Endothelial cell (in vitro differentiated cells): Measurements from ENCODE around the gene TLCD5. TPM values are rescaled to one million over a fixed set of nuclear protein-coding genes. Genes with fewer than 3 reads are reported as not detected.
A peak's percentile ranks its signal among the peaks of the same experiment; 100 is the strongest.

Experiments
- DNase-seq: peaks from one replicate; pipeline ENCODE4 v3.0.0; 2021; ENCODE audit warnings: low spot score
- H3K27ac Mint-ChIP-seq: one replicate; pipeline ENCODE4 v1.8.0; 2021; ENCODE audit warnings: mixed read lengths, inconsistent platforms; ENCODE audit not compliant: unreplicated experiment
- H3K27me3 Mint-ChIP-seq: one replicate; pipeline ENCODE4 v1.8.0; 2021; ENCODE audit warnings: mild to moderate bottlenecking, moderate library complexity, mixed read lengths, inconsistent platforms; ENCODE audit not compliant: unreplicated experiment
- H3K36me3 Mint-ChIP-seq: one replicate; pipeline ENCODE4 v1.8.0; 2021; ENCODE audit warnings: mild to moderate bottlenecking, low read depth, mixed read lengths, inconsistent platforms; ENCODE audit not compliant: unreplicated experiment
- H3K4me1 Mint-ChIP-seq: one replicate; pipeline ENCODE4 v1.8.0; 2021; ENCODE audit warnings: mild to moderate bottlenecking, mixed read lengths, inconsistent platforms; ENCODE audit not compliant: unreplicated experiment
- H3K4me3 Mint-ChIP-seq: one replicate; pipeline ENCODE4 v1.8.0; 2021; ENCODE audit warnings: mild to moderate bottlenecking, mixed read lengths, inconsistent platforms; ENCODE audit not compliant: unreplicated experiment
- H3K9me3 Mint-ChIP-seq: one replicate; pipeline ENCODE4 v1.8.0; 2021; ENCODE audit warnings: mixed read lengths, inconsistent platforms; ENCODE audit not compliant: unreplicated experiment
- total RNA-seq: library from RNA; stranded (reverse); fragmentation: NEBNext Ultra II Directional; extraction: Animal tissue kit (Norgen Biotek cat#: 25700); gene quantifications from one replicate; pipeline ENCODE4 v1.2.1, GENCODE V29; 2021; ENCODE audit not compliant: unreplicated experiment
- TF ChIP-seq, protein P1 (sequence below): fragments of 200-600 bp; sonication (generic); IDR thresholded peaks from one replicate; pipeline ENCODE4 v1.5.0; 2021; ENCODE audit warnings: antibody characterized with exemption; ENCODE audit not compliant: unreplicated experiment

Gene TLCD5
- total RNA-seq, 1 donor from 2014 or later, result 15.2 TPM

DNA sequence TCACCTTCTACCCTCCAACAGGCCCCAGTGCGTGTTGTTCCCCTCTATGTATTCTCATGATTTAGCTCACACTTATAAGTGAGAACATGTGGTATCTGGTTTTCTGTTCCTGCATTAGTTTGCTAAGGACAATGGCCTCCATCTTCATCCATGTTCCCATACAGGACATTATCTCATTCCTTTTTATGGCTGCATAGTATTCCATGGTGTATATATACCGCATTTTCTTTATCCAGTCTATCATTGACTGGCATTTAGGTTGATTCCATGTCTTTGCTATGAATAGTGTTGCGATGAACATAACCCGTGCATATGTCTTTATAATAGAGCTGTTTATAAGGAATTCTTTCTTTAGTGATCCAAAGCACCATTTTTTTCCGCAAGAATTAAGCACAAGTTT, 28.5 kb upstream of the TLCD5 start:
- no peaks in the 10 kb centered on the region for H3K36me3 Mint-ChIP-seq
- DNase-seq, result no peak
- H3K27me3 Mint-ChIP-seq, result peaks cover 5% of the 10 kb centered on the region
- H3K27ac Mint-ChIP-seq, result no peak overlapping the region
- TF ChIP-seq, protein P1, sequence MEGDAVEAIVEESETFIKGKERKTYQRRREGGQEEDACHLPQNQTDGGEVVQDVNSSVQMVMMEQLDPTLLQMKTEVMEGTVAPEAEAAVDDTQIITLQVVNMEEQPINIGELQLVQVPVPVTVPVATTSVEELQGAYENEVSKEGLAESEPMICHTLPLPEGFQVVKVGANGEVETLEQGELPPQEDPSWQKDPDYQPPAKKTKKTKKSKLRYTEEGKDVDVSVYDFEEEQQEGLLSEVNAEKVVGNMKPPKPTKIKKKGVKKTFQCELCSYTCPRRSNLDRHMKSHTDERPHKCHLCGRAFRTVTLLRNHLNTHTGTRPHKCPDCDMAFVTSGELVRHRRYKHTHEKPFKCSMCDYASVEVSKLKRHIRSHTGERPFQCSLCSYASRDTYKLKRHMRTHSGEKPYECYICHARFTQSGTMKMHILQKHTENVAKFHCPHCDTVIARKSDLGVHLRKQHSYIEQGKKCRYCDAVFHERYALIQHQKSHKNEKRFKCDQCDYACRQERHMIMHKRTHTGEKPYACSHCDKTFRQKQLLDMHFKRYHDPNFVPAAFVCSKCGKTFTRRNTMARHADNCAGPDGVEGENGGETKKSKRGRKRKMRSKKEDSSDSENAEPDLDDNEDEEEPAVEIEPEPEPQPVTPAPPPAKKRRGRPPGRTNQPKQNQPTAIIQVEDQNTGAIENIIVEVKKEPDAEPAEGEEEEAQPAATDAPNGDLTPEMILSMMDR, result no peak
- H3K9me3 Mint-ChIP-seq, result no peaks in the 10 kb centered on the region
- peaks cover 10% of the 10 kb centered on the region for H3K4me1 Mint-ChIP-seq
- no peak overlapping the region for H3K4me3 Mint-ChIP-seq

DNA sequence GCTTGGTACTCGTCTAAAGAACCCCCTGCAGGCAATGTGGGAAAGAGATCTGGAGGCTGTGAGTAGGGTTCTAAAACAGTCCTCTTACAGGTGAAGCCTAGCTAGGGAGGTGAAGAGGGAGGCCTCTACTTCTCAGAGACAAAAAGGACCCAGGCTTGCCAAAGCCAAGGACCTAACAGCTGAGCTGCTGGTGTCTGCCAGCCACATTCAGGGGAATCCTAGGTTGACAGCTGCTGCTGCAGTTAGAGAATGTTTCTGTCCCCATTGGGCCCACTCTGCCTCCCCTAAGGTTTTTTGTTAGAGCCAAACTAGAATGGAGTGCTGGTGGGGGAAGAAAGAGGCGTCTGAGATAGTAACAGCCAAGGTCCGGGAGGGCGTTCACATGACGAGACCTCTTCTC, 26.6 kb upstream of the TLCD5 start:
- no peak overlapping the region for H3K27ac Mint-ChIP-seq
- DNase-seq, result no peak
- no peaks in the 10 kb centered on the region for H3K36me3 Mint-ChIP-seq
- TF ChIP-seq, protein P1, result no peak
- H3K4me1 Mint-ChIP-seq, result peaks cover 28% of the 10 kb centered on the region
- H3K4me3 Mint-ChIP-seq, result no peak overlapping the region
- peaks cover 5% of the 10 kb centered on the region for H3K27me3 Mint-ChIP-seq
- H3K9me3 Mint-ChIP-seq, result no peaks in the 10 kb centered on the region

DNA sequence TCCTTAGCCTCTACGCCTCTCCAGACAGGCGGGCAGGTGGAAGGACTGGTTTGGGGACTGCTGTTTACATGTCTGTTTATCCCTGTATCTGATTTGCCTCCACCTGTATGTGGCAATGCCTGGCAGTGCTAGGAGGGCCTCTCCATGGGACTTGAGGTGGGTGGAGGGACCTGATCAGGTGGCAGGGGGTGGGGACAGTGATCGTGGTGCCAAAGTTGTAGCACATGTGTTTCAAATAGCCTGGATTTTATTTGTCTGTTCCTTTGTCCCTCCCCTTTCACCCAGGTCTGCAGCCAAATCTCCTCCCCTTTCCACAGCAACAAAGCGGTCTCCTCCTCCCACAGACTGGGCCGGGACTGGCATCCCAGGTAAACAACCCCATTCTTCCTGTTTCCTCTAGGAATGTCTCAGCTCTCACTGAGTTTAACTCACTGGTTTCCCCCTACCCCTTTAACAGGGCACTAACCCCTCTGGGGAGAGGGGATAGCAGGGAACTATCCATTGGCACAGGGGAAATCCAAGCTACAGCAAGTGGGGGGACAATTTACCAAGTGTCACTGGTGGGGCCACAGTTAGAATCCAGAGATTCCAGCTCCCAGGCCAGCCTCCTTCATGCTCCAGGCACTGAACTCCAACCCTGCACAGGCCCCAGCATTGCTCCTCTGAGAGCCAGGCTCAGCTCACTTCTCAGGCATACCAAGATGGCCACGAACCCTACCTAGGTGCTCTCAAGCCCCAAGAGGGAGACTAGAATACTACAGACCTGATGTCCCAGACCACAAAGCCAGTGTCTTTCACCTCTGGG, 22.9 kb upstream of the TLCD5 start:
- Mint-ChIP-seq H3K4me1 (peaks cover 28% of the 10 kb centered on the region), H3K27me3 (peaks cover 7% of the 10 kb centered on the region), H3K4me3 (no peak overlapping the region), H3K27ac (peak overlapping the region; percentile 62), H3K36me3 (no peaks in the 10 kb centered on the region), H3K9me3 (no peaks in the 10 kb centered on the region)
- TF ChIP-seq, protein P1, result no peak
- no peak for DNase-seq

DNA sequence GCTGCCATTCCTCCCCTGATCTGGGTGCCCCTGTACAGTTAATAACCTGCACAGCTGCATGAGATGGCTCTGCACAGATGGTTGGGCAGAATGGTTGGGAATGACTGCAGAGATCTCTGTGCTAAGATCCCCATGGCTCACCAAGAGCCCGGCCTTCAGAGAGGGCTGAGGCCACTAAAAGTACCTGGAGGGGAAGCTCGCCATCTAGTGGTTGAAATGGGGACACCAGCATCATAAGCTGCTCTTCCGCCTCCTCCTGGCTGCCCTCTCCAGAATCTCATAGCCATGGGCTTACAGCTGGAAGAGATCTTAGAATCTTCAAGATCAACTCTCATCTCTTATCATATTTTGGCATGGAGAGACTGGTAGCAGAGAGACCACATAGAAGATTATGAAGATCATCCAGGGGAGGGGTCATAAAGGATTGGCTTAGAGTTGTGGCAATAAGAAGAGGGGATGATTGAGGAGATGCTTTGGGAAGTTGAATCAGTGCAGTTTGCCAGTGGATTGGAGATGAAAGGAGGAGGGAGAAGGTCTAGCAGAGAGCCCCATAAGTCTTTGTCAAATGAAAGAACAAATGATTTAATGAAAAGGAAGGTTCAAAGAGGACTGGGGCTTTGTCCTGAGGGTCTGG, 22.0 kb upstream of the TLCD5 start:
- H3K4me3 Mint-ChIP-seq, result no peak overlapping the region
- no peaks in the 10 kb centered on the region for H3K36me3 Mint-ChIP-seq
- H3K9me3 Mint-ChIP-seq, result no peaks in the 10 kb centered on the region
- H3K27ac Mint-ChIP-seq, result no peak overlapping the region
- DNase-seq, result peak; percentile 78
- peaks cover 25% of the 10 kb centered on the region for H3K4me1 Mint-ChIP-seq
- peaks cover 7% of the 10 kb centered on the region for H3K27me3 Mint-ChIP-seq
- TF ChIP-seq, protein P1, result peak; percentile 87

DNA sequence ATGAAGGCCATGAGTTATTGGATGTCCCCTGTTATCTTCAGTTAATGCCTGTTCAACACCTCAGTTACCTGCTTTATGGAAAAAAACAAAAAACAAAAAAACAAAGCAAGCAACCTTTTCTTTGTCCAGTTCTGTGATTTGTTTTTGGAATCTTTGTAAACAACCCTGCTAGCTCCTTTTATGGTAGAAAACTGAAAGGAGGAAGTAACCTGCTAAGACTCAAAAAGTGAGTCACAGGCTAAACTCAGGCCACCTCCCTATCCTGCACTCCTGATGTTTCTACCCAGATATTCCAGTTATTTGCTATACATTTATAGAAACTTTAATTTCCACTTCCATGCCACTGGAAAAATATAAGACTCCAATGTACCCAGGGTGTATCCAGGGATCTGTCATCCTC, 20.6 kb upstream of the TLCD5 start:
- Mint-ChIP-seq H3K4me3 (no peak overlapping the region), H3K9me3 (no peaks in the 10 kb centered on the region), H3K4me1 (peaks cover 25% of the 10 kb centered on the region), H3K27ac (no peak overlapping the region), H3K27me3 (peaks cover 7% of the 10 kb centered on the region), H3K36me3 (no peaks in the 10 kb centered on the region)
- no peak for DNase-seq
- TF ChIP-seq, protein P1, result no peak
